ENCODE data around the gene FADD.

The FADD gene

GRCh38 chr11:70159627-70160570 is 43.2 kb upstream of the FADD start:
- peaks cover 6% of the 10 kb centered on the region for H3K27me3 Mint-ChIP-seq (ENCODE audit: low read depth, poor library complexity)
- H3K27ac Mint-ChIP-seq = no peak overlapping the region
- no peaks in the 10 kb centered on the region for H3K36me3 Mint-ChIP-seq (ENCODE audit: low read depth)
- H3K9me3 Mint-ChIP-seq = no peaks in the 10 kb centered on the region
- TF ChIP-seq CTCF (IDR thresholded peaks at IDR 0.05) = no peak
- DNase-seq = no peak
- peaks cover 17% of the 10 kb centered on the region for H3K4me1 Mint-ChIP-seq
- H3K4me3 Mint-ChIP-seq = no peak overlapping the region

DNA sequence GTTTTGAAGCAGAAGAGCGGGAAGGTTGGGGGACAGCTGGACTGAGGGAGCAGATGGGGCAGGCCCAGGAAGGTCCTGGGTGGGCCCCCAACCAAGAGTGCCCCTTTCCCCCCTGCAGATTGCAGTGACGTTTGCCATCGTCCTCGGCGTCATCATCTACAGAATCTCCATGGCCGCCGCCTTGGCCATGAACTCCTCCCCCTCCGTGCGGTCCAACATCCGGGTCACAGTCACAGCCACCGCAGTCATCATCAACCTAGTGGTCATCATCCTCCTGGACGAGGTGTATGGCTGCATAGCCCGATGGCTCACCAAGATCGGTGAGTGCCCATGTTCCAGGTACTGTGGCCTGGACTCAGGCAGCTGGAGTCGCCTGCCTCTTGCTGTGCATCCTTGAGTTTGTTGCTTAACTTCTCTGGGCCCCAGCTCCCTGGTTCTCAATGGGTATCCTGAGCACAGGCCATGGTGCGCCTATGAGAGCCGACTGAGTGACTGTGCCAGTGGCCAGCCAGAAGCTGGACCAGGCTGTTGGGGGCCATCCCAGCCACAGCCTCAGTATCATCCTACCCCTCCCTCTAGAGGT is 42.0 kb upstream of the FADD start:
- Mint-ChIP-seq H3K27me3 (ENCODE audit: low read depth, poor library complexity) (peaks cover 6% of the 10 kb centered on the region), H3K4me3 (no peak overlapping the region), H3K9me3 (no peaks in the 10 kb centered on the region), H3K36me3 (ENCODE audit: low read depth) (no peaks in the 10 kb centered on the region), H3K4me1 (peaks cover 22% of the 10 kb centered on the region), H3K27ac (no peak overlapping the region)
- TF ChIP-seq CTCF (IDR thresholded peaks at IDR 0.05) = no peak
- DNase-seq = no peak

GRCh38 chr11:70164705-70165104 is 38.4 kb upstream of the FADD start:
- Mint-ChIP-seq H3K4me3 (no peak overlapping the region), H3K27me3 (ENCODE audit: low read depth, poor library complexity) (peaks cover 19% of the 10 kb centered on the region), H3K36me3 (ENCODE audit: low read depth) (no peaks in the 10 kb centered on the region), H3K9me3 (no peaks in the 10 kb centered on the region), H3K4me1 (peaks cover 22% of the 10 kb centered on the region), H3K27ac (no peak overlapping the region)
- no peak for TF ChIP-seq CTCF (IDR thresholded peaks at IDR 0.05)
- no peak for DNase-seq

GRCh38 chr11:70167120-70167519 is 36.0 kb upstream of the FADD start:
- no peaks in the 10 kb centered on the region for H3K36me3 Mint-ChIP-seq (ENCODE audit: low read depth)
- no peak for DNase-seq
- no peak overlapping the region for H3K4me3 Mint-ChIP-seq
- peak overlapping the region; percentile 22 for H3K27ac Mint-ChIP-seq
- H3K9me3 Mint-ChIP-seq = no peaks in the 10 kb centered on the region
- peaks cover 22% of the 10 kb centered on the region for H3K27me3 Mint-ChIP-seq (ENCODE audit: low read depth, poor library complexity)
- no peak for TF ChIP-seq CTCF (IDR thresholded peaks at IDR 0.05)
- peaks cover 22% of the 10 kb centered on the region for H3K4me1 Mint-ChIP-seq

DNA sequence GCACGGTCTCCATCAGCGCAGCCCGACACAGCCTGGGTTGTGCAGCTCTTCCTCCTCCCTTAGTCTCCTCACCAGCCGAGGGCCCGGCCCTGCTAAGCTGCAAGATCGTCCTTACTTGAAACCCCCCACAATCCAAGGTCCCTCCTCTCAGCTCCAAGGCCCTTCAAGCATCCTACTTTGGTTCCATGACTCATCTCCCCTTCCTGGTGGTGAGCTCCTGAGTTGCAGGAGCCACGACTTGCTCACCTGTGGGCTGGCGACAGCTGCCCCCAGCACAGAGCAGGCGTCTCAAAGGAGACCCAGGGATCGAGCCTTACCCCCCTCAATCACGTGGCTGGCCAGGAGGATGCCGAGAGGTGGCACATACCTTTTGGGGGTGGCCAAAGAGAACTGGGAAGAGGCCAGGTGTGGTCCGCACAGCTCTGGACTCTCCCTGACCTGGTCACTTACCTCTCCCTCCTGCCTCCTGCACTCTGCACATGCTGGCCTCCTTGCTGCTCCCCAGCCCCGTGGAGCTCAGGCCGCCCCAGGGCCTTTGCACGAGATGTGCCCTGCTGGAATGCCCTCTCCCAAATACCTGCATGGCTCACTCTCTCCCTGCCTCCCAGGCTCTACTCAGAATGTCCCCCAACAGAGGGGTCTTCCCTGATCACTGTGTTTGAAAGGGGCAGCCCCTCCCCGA is 35.2 kb upstream of the FADD start:
- no peak overlapping the region for H3K4me3 Mint-ChIP-seq
- H3K36me3 Mint-ChIP-seq (ENCODE audit: low read depth) = no peaks in the 10 kb centered on the region
- no peak overlapping the region for H3K27ac Mint-ChIP-seq
- DNase-seq = no peak
- H3K27me3 Mint-ChIP-seq (ENCODE audit: low read depth, poor library complexity) = peaks cover 25% of the 10 kb centered on the region
- no peak for TF ChIP-seq CTCF (IDR thresholded peaks at IDR 0.05)
- no peaks in the 10 kb centered on the region for H3K9me3 Mint-ChIP-seq
- peaks cover 23% of the 10 kb centered on the region for H3K4me1 Mint-ChIP-seq

Measured in nephron progenitor cell (in vitro differentiated cells).